Globus pallidus (tissue), 1 donor: ENCODE measurements around the gene ZNF296.
A peak's percentile ranks its signal among the peaks of the same experiment; 100 is the strongest.

ENCODE experiments used
- DNase-seq: peaks from one replicate; pipeline ENCODE4 v3.0.0-alpha.2; 2015; ENCODE audit warnings: low spot score

The ZNF296 gene

GRCh38 chr19:45103156-45103507 lies 26.9 kb upstream of the ZNF296 start:
- DNase-seq, result no peak

GRCh38 chr19:45102481-45102880 lies 26.2 kb upstream of the ZNF296 start:
- no peak for DNase-seq

- no peak for DNase-seq
Observed at GRCh38 chr19:45101806-45102205, 25.5 kb upstream of the ZNF296 start.

- no peak for DNase-seq
Observed at GRCh38 chr19:45100846-45101252, 24.6 kb upstream of the ZNF296 start.

- DNase-seq, result no peak
Observed at GRCh38 chr19:45100201-45100600, 23.9 kb upstream of the ZNF296 start.

GRCh38 chr19:45099467-45100191 lies 23.4 kb upstream of the ZNF296 start:
- DNase-seq, result no peak

GRCh38 chr19:45098521-45099466 lies 22.5 kb upstream of the ZNF296 start:
- peak; percentile 88 for DNase-seq

GRCh38 chr19:45097776-45098520 lies 21.7 kb upstream of the ZNF296 start:
- DNase-seq, result peak; percentile 81

- DNase-seq, result no peak
Observed at GRCh38 chr19:45097450-45097775, 21.1 kb upstream of the ZNF296 start.

- no peak for DNase-seq
Observed at GRCh38 chr19:45096700-45097099, 20.4 kb upstream of the ZNF296 start.

- DNase-seq, result no peak
Observed at GRCh38 chr19:45095496-45096413, 19.5 kb upstream of the ZNF296 start.

GRCh38 chr19:45094707-45095106 lies 18.4 kb upstream of the ZNF296 start:
- DNase-seq, result no peak

GRCh38 chr19:45094137-45094536 lies 17.9 kb upstream of the ZNF296 start:
- no peak for DNase-seq

GRCh38 chr19:45092747-45093678 lies 16.7 kb upstream of the ZNF296 start, which contains the start of gene PPP1R37:
Gene PPP1R37 (plus strand): TSS chr19:45093179. CDS start chr19:45093326, 147 bp downstream.
- DNase-seq, result peak; percentile 92

GRCh38 chr19:45091031-45091923 lies 15.0 kb upstream of the ZNF296 start:
- peak; percentile 99 for DNase-seq

GRCh38 chr19:45090606-45091005 lies 14.3 kb upstream of the ZNF296 start:
- DNase-seq, result no peak

- DNase-seq, result no peak
Observed at GRCh38 chr19:45090034-45090433, 13.8 kb upstream of the ZNF296 start.

GRCh38 chr19:45087531-45087930 lies 11.3 kb upstream of the ZNF296 start:
- DNase-seq, result no peak

- no peak for DNase-seq
Observed at GRCh38 chr19:45086480-45086879, 10.2 kb upstream of the ZNF296 start.
